ENCODE data around the gene MACROD2.

DNA sequence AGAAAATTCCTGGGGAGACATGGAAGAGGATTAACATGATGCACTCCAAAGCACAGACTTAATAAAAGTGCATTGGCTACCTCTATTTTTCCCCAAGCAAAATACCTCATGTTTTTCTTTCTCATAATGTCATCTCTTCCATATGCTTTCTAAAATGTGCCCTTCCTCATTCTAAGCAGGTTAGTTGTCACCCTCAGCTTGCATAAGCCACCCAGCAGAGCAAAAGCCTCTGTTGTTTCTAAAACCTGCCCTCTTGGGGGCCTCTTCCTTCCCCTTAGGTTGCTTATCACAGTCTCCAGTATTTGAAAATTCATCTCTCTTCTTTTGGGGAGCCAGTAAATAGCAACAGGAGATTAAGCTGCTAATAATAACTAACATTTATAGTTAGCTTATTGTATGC is 525.7 kb downstream of the MACROD2 start:
- TF ChIP-seq, protein P1, sequence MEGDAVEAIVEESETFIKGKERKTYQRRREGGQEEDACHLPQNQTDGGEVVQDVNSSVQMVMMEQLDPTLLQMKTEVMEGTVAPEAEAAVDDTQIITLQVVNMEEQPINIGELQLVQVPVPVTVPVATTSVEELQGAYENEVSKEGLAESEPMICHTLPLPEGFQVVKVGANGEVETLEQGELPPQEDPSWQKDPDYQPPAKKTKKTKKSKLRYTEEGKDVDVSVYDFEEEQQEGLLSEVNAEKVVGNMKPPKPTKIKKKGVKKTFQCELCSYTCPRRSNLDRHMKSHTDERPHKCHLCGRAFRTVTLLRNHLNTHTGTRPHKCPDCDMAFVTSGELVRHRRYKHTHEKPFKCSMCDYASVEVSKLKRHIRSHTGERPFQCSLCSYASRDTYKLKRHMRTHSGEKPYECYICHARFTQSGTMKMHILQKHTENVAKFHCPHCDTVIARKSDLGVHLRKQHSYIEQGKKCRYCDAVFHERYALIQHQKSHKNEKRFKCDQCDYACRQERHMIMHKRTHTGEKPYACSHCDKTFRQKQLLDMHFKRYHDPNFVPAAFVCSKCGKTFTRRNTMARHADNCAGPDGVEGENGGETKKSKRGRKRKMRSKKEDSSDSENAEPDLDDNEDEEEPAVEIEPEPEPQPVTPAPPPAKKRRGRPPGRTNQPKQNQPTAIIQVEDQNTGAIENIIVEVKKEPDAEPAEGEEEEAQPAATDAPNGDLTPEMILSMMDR (IDR thresholded peaks at IDR 0.05; ENCODE audit: poor library complexity, severe bottlenecking), result no peak
- TF ChIP-seq RAD21 (conservative IDR thresholded peaks at IDR 0.05) (no peak), EZH2 (IDR thresholded peaks at IDR 0.05; ENCODE audit: borderline replicate concordance, insufficient read depth, low read length, poor library complexity, severe bottlenecking) (no peak)
